HG02973 (cell line): Measurements from ENCODE around the gene LONRF3.
"Not testable (repeated sequence)": the region's sequence is repeated elsewhere in the genome, so short reads cannot be mapped to it uniquely, and the experiment has no call there.

Experiments used
- ATAC-seq: cut with Tn5 transposase; IDR thresholded peaks from one replicate; pipeline ENCODE4 v1.9.1; 2021; ENCODE audit warnings: moderate library complexity; ENCODE audit not compliant: unreplicated experiment

Gene LONRF3

GRCh38 chrX:118980761-118981160, 6.3 kb downstream of the LONRF3 start:
- no peak for ATAC-seq

GRCh38 chrX:118983513-118983912, 9.1 kb downstream of the LONRF3 start:
- no peak for ATAC-seq

- no peak for ATAC-seq
These were observed 14.5 kb downstream of the LONRF3 start for GRCh38 chrX:118988911-118989310.

GRCh38 chrX:118989886-118990285, 15.5 kb downstream of the LONRF3 start:
- no peak for ATAC-seq

GRCh38 chrX:118990512-118991227, 16.3 kb downstream of the LONRF3 start:
- no peak for ATAC-seq

GRCh38 chrX:118992441-118993121, 18.2 kb downstream of the LONRF3 start:
- ATAC-seq, result not testable (repeated sequence)

- no peak for ATAC-seq
These were observed 29.0 kb downstream of the LONRF3 start for GRCh38 chrX:119003462-119003861.

- peak; percentile 80 for ATAC-seq
These were observed 30.6 kb downstream of the LONRF3 start for GRCh38 chrX:119004920-119005524.

- no peak for ATAC-seq
These were observed 32.9 kb downstream of the LONRF3 start for GRCh38 chrX:119007189-119007770.

GRCh38 chrX:119008110-119008744, 33.8 kb downstream of the LONRF3 start:
- no peak for ATAC-seq

- ATAC-seq, result no peak
These were observed 34.7 kb downstream of the LONRF3 start for GRCh38 chrX:119009071-119009470.

GRCh38 chrX:119010491-119010890, 36.1 kb downstream of the LONRF3 start:
- ATAC-seq, result no peak

GRCh38 chrX:119013164-119013563, 38.7 kb downstream of the LONRF3 start:
- ATAC-seq, result no peak

GRCh38 chrX:119015407-119016237, 41.2 kb downstream of the LONRF3 start:
- peak; percentile 93 for ATAC-seq

GRCh38 chrX:119017077-119017476, 42.7 kb downstream of the LONRF3 start:
- ATAC-seq, result no peak

- no peak for ATAC-seq
These were observed 51.5 kb downstream of the LONRF3 start for GRCh38 chrX:119025900-119026299.

- ATAC-seq, result not testable (repeated sequence)
These were observed 51.9 kb downstream of the LONRF3 start for GRCh38 chrX:119026344-119026743.

- ATAC-seq, result not testable (repeated sequence)
These were observed 53.7 kb downstream of the LONRF3 start for GRCh38 chrX:119027960-119028732.

- no peak for ATAC-seq
These were observed 54.4 kb downstream of the LONRF3 start for GRCh38 chrX:119028733-119029330.
